Sciatic nerve (tissue), 2 donors: ENCODE data around the gene SYNPO2. TPM values are rescaled to one million over a fixed set of nuclear protein-coding genes. Genes with fewer than 3 reads are reported as not detected.
"Not testable (repeated sequence)": the region's sequence is repeated elsewhere in the genome, so short reads cannot be mapped to it uniquely, and the experiment has no call there.

Source experiments
- ATAC-seq: fragments of 200-7000 bp; cut with Tn5 transposase; one replicate; pipeline ENCODE4 v1.9.1; 2020; ENCODE audit warnings: mild to moderate bottlenecking, moderate library complexity
- DNase-seq: peaks from one replicate; pipeline ENCODE4 v3.0.0-alpha.2; 2020; ENCODE audit warnings: low spot score
- intact Hi-C: fragments of 100-400 bp; cut with DNase I; formaldehyde crosslinking; loops from one replicate; pipeline ENCODE4 v1.14.2; 2022
- total RNA-seq: library from RNA; stranded (reverse); fragmentation: NEBNext Ultra II Directional; extraction: Animal tissue kit (Norgen Biotek cat#: 25700); gene quantifications from one replicate; pipeline ENCODE4 v1.2.1, GENCODE V29; 2021
- donor health status: DM: no; HTN: no; CAD: no.
- donor health status: DM: no; HTN: no; CAD: no.

The SYNPO2 gene
- total RNA-seq, 1 donor from 2014 or later: 113 TPM

DNA sequence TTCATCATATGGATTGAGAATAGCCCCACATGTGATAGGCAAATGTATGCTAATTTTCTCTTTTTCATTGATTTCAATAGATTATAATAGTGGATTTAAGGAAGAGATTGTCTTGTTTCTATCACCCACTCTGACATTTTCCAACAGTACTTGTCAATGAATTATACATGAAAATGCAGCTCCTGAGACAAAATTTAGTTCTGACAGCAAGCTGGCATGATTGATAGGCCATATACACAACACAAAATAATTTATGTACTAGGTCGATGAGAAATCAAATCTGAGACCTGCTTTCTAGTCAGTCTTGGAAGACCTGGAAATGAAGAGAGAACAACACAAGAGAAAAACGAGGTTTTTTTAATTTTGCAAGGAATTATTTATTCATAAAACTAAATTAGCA is 129.0 kb downstream of the SYNPO2 start:
- ATAC-seq: no peak
- intact Hi-C loops: no loop called here
- DNase-seq: no peak

DNA sequence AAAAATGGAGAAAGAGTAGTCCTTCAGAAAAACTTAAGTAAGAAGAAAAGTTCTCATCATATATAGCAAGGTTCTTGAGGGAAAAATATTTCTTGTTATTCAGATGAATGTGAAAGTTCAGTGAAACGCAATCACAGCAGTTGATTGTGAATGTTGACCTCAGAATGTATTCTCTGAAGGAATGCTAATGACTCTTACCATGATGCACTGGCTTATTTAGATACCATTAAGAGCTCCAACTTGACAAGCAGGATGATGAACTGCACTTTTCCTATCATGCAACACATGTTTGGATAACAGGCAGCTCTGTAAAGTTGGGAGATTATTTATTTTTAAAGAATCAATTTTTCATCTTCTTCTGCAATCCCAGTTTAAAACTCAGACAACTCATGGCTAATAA is 131.5 kb downstream of the SYNPO2 start:
- ATAC-seq: no peak

DNA sequence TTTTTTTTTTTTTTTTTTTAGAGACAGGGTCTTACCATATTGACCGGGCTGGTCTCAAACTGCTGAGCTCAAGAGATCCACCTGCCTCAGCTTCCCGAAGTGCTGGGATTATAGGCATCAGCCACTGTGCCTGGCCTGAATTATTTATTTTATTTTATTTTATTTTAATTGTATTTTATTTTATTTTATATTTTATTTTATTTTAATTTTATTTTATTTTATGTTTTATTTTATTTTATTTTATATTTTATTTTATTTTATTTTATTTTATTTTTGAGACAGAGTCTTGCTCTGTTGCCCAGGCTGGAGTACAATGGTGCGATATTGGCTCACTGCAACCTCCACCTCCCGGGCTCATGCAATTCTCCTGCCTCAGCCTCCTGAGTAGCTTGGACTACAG is 133.9 kb downstream of the SYNPO2 start:
- ATAC-seq, intact Hi-C loops: not testable (repeated sequence)

More for the DNA sequence above, 131.5 kb downstream of the SYNPO2 start:
- intact Hi-C loops: no loop called here
- no peak for DNase-seq

DNA sequence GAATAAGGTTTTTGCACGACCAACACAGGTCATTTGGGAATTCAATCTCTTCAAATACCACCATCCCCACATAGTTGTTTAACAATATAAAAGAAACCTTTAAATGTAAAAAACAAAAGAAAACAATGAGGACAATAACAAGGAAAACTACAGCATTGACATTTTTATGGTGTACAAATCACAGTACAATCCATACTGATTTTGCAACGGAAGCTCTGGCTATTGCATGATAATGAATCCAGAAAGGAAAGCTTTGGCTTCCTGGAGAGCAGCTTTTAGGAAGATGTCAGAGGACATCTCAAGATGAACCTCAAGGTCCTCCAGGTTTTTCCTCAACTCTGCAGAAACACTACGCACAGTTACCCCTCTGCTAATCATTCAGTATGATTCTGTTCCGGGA is 135.4 kb downstream of the SYNPO2 start:
- ATAC-seq (no peak), DNase-seq (no peak)
- intact Hi-C loops: no loop called here

More for the DNA sequence above, 133.9 kb downstream of the SYNPO2 start:
- DNase-seq: not testable (repeated sequence)

DNA sequence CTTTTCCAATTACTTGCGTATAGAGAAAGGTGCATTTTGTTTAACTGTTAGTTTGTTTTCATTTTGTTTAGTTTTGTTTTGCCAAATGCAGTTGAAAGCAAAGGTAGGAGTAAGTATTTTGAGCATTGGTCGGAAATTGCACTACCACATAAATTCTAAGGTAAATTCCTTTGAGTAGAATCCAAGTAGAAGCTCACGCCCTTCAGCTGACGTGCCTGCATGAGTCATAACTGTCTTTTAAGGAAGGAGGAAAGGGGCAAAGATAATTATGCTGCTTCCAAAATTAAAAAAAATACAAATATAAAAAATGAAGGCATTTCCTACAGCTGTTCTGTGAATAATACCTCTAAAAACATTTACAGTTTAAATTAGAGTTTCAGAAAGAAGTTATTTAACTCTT is 136.8 kb downstream of the SYNPO2 start:
- intact Hi-C loops: no loop called here
- DNase-seq (no peak), ATAC-seq (peak; percentile 54)

DNA sequence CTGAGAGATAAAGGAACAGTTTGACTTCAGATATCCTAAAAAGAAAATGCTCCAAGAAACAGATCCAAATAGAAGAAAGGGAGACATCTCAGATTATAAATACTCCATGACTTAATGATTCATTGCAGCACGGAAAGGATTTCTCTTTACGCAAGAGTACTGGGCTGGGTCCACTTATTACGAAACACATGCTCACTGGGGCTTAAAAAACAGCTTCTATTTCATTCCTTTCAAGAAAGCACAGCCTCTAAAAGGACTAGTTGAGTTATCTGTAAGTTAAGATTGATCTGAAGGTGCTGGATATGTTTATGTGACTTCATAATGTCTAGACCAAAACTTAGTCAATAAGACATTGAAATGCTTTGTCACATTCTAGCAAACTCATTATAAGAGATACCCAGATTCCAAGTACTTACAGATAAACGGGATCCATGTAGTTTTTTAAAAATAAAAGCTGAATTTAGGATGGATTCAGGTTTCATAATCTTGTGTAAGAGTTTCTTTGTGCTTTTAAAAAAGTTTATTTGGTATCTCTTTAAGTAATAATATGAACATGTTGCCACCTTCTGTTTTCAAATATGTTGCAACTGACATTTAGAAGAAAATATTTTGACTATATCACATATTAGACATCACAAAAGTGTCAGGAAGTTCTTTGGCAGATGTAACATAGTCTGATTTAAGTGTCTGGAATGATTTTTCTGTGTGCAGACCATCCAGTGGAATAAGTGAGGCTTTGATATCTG is 137.4 kb downstream of the SYNPO2 start:
- ATAC-seq (peak; percentile 93), DNase-seq (no peak)
- intact Hi-C loops: no loop called here

DNA sequence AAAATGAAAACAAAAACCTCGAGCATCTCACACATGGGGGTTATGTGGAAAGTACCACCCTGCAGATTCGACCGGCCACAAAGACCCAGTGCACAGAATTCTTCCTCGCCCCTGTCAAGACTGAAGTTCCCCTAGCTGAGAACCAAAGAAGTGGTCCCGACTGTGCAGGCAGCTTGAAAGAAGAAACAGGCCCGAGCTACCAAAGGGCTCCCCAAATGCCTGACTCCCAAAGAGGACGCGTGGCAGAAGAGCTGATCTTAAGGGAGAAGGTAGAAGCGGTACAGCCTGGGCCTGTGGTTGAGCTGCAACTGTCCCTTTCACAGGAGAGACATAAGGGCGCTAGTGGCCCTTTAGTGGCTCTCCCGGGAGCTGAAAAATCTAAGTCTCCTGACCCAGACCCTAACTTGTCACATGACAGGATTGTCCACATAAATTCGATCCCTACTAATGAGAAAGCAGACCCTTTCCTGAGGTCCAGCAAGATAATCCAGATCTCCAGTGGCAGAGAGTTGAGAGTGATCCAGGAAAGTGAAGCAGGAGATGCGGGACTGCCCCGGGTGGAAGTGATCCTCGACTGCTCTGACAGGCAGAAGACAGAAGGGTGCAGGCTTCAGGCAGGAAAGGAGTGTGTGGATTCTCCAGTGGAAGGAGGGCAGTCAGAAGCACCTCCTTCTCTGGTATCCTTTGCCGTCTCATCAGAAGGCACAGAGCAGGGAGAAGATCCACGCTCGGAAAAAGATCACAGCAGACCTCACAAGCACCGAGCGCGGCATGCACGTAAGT is 138.2 kb downstream of the SYNPO2 start:
- DNase-seq (peak; percentile 74), ATAC-seq (peak; percentile 91)
- intact Hi-C loops: no loop called here

DNA sequence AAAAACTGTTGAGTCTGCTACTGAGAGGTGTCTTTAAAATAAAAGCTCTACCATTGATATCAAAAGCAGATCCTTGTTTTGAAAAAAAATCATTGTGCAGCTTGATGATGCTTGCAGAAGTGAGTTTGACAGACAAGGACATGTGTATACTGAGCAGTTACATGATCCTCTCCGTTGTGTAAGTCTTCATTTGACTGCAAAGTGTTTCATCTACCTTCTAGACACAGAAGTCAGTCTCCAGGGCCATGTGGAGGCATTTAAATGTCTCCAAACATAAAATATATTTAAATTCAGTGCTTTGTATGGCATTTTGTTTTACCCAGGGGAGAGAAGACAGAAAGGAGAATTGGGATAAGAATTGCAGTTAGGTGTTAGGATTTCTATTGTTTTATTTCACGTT is 139.2 kb downstream of the SYNPO2 start:
- ATAC-seq: no peak
- no peak for DNase-seq
- intact Hi-C loops: no loop called here

DNA sequence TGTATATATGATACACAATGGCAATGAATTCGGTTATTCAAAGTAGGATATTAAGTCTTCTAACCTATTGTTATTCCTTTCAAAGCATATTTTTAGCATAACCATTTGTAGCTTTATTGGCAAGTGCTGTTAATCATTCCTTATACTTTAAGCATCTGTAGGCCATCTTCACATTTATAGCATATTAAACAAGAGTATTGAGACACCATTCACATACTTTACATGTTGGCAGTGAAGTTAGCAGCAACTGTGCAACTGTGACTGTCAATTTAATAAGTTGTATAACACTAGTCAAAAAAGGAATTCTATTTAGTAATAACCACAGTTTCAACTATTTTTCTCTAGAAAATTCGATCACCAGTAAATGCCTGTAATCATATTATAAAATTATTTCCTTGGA is 139.6 kb downstream of the SYNPO2 start:
- ATAC-seq (no peak), DNase-seq (no peak)
- intact Hi-C loops: no loop called here

DNA sequence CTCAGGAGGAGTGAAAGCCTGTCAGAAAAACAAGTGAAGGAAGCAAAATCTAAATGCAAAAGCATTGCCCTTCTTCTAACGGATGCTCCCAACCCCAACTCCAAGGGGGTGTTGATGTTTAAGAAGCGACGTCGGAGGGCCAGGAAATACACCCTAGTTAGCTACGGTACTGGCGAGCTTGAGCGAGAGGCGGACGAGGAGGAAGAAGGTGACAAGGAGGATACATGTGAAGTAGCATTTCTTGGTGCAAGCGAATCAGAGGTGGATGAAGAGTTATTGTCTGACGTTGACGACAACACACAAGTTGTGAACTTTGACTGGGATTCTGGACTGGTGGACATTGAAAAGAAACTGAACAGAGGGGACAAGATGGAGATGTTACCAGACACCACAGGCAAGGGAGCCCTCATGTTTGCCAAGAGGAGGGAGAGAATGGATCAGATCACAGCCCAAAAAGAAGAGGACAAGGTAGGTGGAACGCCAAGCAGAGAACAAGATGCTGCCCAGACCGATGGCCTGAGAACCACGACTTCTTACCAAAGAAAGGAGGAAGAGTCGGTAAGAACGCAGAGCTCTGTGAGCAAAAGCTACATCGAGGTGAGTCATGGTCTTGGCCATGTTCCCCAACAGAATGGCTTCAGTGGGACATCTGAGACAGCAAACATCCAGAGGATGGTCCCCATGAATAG is 141.3 kb downstream of the SYNPO2 start:
- intact Hi-C loops: loop anchor here (10.0 kb wide), 1 partner anchor 255 kb away; no protein-coding TSS in a partner anchor
- ATAC-seq: no peak
- DNase-seq: no peak

DNA sequence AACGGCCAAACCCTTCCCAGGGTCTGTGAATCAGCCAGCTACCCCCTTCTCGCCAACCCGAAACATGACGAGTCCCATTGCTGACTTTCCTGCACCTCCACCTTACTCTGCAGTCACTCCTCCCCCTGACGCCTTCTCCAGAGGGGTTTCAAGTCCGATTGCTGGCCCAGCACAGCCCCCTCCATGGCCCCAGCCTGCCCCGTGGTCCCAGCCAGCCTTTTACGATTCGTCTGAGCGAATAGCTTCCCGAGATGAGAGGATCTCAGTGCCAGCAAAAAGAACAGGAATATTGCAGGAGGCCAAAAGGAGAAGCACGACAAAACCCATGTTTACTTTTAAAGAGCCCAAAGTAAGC is 141.9 kb downstream of the SYNPO2 start:
- DNase-seq (no peak), ATAC-seq (no peak)
- intact Hi-C loops: loop anchor here (10.0 kb wide), 1 partner anchor 254 kb away; no protein-coding TSS in a partner anchor

DNA sequence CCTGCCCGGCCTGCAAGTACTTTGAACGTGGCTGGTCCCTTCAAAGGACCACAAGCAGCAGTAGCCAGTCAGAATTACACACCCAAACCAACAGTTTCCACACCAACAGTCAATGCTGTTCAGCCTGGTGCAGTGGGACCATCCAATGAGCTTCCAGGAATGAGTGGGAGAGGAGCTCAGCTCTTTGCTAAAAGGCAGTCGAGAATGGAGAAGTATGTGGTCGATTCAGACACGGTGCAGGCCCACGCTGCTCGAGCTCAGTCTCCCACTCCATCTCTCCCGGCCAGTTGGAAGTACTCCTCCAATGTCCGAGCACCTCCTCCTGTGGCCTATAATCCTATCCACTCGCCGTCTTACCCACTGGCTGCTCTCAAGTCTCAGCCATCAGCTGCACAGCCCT is 142.6 kb downstream of the SYNPO2 start:
- no peak for ATAC-seq
- intact Hi-C loops: loop anchor here (10.0 kb wide), 1 partner anchor 254 kb away; no protein-coding TSS in a partner anchor
- DNase-seq: no peak

DNA sequence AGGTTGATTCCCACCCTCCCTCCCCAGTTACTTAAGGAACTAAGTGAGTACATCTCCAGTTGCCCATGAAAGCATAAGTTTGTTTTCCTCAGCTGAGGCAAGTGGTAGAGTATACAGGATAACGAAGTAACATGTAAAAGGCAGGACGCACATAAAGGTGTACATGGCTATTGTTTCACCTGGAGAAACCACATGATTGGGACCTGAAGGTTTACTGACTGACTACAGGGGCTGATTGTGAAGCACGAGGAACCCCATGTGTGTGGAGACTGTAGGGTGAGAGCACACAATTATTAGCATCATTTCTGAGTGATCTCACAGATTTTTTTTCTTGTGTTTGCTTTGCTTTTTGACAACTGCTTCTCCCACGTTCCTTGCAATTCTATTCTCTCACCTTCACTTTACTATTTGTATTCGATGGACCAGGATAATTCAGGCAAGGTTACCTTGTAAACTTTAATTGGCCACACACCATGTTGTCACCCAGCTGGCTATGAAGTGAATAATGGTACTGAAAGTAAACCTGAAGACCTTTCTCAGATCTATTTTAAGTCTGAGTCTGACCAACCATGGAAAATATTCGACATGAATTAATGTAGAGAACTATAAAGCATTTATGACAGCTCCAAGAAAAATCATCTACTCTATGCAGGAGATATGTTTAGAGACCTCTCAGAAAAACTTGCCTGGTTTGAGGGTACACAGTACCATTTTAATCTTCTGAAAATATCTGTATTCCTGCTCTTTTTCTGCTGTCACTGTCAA is 144.4 kb downstream of the SYNPO2 start:
- DNase-seq (no peak), ATAC-seq (no peak)
- intact Hi-C loops: loop anchor here (10.0 kb wide), 1 partner anchor 252 kb away; no protein-coding TSS in a partner anchor

DNA sequence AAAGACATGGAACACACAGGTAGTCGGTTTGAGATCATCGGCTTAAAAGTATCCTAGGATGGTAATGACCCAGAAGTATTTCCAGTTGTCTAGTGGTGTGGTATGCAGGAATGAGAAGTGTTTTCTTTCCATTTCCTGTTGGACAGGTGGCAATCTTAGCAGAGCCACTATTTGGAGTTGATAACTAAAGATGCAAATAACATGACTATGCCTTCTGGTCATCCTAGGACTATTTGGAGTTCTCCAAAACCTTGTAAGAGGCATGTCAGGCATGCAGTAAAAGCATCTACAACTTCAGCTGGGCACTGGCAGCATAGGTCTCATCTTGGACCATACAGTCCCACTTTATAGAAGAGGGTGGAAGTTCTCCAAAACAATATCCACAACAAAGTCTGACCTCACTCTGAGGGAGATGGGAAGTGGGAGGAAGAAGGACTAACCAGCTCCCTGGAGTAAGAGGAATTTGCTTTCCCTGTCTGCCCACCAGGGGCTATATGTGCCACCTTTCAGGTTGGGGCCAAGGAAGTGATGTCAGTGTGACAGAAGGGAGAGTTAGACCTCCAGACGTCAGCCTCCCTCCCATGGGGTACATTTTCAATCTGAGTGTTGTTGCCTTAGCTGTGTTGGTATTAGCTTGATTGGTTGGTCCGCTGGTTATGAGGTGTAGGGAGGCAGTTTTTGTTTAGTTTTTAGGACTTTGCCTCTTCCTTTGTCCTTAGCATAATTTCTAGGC is 145.8 kb downstream of the SYNPO2 start:
- DNase-seq (no peak), ATAC-seq (no peak)
- intact Hi-C loops: loop anchor here (10.0 kb wide), 1 partner anchor 250 kb away; no protein-coding TSS in a partner anchor

DNA sequence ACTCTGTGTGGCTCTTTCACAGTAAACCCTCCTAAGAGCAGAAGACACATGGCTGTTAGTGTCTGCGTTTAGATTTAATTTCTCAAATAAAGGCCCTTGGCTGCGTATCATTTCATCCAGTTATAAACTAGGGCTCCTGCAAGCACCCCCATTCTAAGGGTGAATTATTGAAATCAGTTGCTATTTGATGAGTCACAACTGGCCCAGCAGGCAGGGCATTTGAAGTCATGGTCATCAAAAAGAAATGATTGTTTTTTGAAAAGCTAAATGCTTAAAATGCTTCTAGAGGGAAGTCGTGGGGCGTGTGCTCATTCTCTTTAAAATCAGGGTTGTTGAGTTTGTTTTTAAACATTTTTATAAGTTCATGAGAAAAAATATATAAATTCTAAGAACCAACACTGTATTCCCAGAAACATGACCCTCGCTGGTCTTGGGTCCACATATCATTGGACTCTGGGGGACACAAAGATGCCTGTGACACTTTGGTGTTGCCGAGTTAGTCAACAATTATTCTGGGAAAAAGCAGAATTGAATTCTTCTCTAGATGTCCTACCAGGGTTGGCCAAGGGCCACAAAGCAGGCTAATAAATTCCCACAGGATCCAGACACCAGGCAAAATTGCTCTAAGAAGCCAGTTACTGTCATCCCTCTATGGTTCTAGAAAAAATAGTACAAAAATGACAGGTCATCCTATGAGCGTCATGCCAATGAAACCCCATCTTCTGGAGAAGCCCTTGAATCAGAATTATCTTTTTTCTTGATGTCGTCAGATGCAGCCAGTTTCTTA is 147.5 kb downstream of the SYNPO2 start:
- ATAC-seq (peak; percentile 10), DNase-seq (no peak)
- intact Hi-C loops: loop anchor here (10.0 kb wide), 1 partner anchor 249 kb away; no protein-coding TSS in a partner anchor

DNA sequence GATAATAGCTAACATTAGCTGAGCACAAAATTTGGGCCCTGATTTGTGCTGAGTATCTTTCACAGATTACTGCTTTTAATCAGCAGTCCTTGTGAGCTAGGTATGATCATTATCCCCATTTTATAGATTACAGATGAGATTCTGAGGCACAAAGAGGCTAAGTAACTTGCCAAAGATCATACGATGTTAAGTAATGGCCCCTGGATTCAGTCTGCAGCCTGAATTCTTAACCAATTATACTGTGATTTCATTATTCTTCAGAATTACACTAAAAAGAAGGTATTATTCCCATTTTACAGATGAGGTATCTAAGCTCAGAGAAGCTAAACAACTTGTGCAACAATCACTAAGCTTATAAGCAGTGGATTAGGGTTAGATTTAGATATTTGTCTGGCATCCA is 149.1 kb downstream of the SYNPO2 start:
- DNase-seq (no peak), ATAC-seq (no peak)
- intact Hi-C loops: loop anchor here (10.0 kb wide), 1 partner anchor 247 kb away; no protein-coding TSS in a partner anchor

DNA sequence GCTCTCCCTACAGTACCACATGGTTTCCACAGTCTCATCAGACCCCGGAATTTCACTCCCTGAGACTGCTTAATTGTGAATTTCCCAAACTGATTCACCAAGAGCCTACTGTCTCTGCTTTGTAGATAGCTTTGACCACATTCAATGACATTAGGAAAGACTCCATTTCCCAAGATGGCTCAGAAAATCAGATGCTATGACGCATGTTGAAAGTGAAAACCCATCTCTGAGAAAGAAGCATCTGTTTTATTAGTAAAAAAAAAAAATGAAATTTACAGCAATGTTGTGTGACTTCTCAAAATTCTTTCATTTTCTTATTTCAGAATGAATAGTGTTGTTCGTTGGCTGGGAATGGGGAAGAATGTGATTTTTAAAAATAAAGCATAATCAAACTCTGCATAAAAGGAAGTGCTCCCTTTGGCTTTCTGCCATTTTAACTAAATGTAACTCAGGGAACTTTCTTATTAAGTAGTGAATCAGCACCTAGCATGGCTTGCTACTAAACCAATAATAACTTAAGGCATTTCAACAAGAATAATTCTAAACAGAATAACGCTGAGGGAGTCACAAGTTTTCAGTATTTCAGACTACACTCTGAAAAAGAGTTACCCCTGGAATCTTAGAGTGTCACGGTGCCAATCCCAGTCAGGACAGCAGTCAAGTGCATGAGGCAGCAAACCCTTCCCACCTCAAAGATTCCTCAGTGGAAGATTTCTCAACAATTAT is 149.6 kb downstream of the SYNPO2 start:
- intact Hi-C loops: loop anchor here (10.0 kb wide), 1 partner anchor 247 kb away; no protein-coding TSS in a partner anchor
- DNase-seq (no peak), ATAC-seq (peak; percentile 12)
